ENCODE results near the gene APOA5.
"Not testable (repeated sequence)": the region's sequence is repeated elsewhere in the genome, so short reads cannot be mapped to it uniquely, and the experiment has no call there.

APOA5 gene

GRCh38 chr11:116791813-116792143 lies at the start of gene APOA5:
Gene APOA5, minus strand, starts transcription at chr11:116791879. Its CDS starts 19 bp downstream, at chr11:116791860.
- DNase-seq (ENCODE audit: low read depth in 2 of 2, low spot score in 1 of 2) = no peak

- DNase-seq (ENCODE audit: low read depth in 2 of 2, low spot score in 1 of 2) = no peak
These were observed 49.1 kb upstream of the APOA5 start for GRCh38 chr11:116840746-116841296.

GRCh38 chr11:116840224-116840745 lies 48.6 kb upstream of the APOA5 start:
- no peak for DNase-seq (ENCODE audit: low read depth in 2 of 2, low spot score in 1 of 2)

- no peak for DNase-seq (ENCODE audit: low read depth in 2 of 2, low spot score in 1 of 2)
These were observed 46.8 kb upstream of the APOA5 start for GRCh38 chr11:116838321-116839084.

GRCh38 chr11:116837231-116838091 lies 45.8 kb upstream of the APOA5 start, which contains the start of gene APOA1:
Gene APOA1, minus strand, starts transcription at chr11:116837622. Its CDS starts 235 bp downstream, at chr11:116837387.
- DNase-seq (ENCODE audit: low read depth in 2 of 2, low spot score in 1 of 2) = no peak

- DNase-seq (ENCODE audit: low read depth in 2 of 2, low spot score in 1 of 2) = no peak
These were observed 44.9 kb upstream of the APOA5 start for GRCh38 chr11:116836632-116836991.

- peak; percentile 35 to 58 for DNase-seq (ENCODE audit: low read depth in 2 of 2, low spot score in 1 of 2)
These were observed 44.3 kb upstream of the APOA5 start for GRCh38 chr11:116835791-116836631.

GRCh38 chr11:116835042-116835772 lies 43.5 kb upstream of the APOA5 start:
- no peak for DNase-seq (ENCODE audit: low read depth in 2 of 2, low spot score in 1 of 2)

- DNase-seq (ENCODE audit: low read depth in 2 of 2, low spot score in 1 of 2) = not testable (repeated sequence)
These were observed 42.9 kb upstream of the APOA5 start for GRCh38 chr11:116834535-116835041.

GRCh38 chr11:116833816-116834534 lies 42.3 kb upstream of the APOA5 start:
- DNase-seq (ENCODE audit: low read depth in 2 of 2, low spot score in 1 of 2) = no peak

- DNase-seq (ENCODE audit: low read depth in 2 of 2, low spot score in 1 of 2) = no peak
These were observed 41.8 kb upstream of the APOA5 start for GRCh38 chr11:116833491-116833815.

- no peak for DNase-seq (ENCODE audit: low read depth in 2 of 2, low spot score in 1 of 2)
These were observed 40.9 kb upstream of the APOA5 start for GRCh38 chr11:116832350-116833290.

- no peak for DNase-seq (ENCODE audit: low read depth in 2 of 2, low spot score in 1 of 2)
These were observed 40.2 kb upstream of the APOA5 start for GRCh38 chr11:116831790-116832349.

- no peak for DNase-seq (ENCODE audit: low read depth in 2 of 2, low spot score in 1 of 2)
These were observed 38.7 kb upstream of the APOA5 start for GRCh38 chr11:116830184-116830912.

GRCh38 chr11:116829525-116830183 lies 38.0 kb upstream of the APOA5 start, which contains the start of gene APOC3:
Gene APOC3, plus strand, starts transcription at chr11:116829907. Its CDS starts 676 bp downstream, at chr11:116830583.
- DNase-seq (ENCODE audit: low read depth in 2 of 2, low spot score in 1 of 2) = no peak

GRCh38 chr11:116828632-116829524 lies 37.2 kb upstream of the APOA5 start:
- DNase-seq (ENCODE audit: low read depth in 2 of 2, low spot score in 1 of 2) = no peak
